Osteoblast (primary cell): Measurements from ENCODE around the gene CD48. TPM values are rescaled to one million over a fixed set of nuclear protein-coding genes. Genes with fewer than 3 reads are reported as not detected.

Source experiments
- DNase-seq: peaks from one replicate; pipeline ENCODE4 v3.0.0; 2011; ENCODE audit warnings: low spot score, mixed read lengths; ENCODE audit not compliant: insufficient read length; ENCODE audit errors: missing footprints
- H2AFZ ChIP-seq: 2 replicates; pipeline ENCODE4 v1.6.0; 2011; ENCODE audit warnings: mild to moderate bottlenecking, low read length
- H3K27ac ChIP-seq: 2 replicates; pipeline ENCODE4 v1.5.1; 2011; ENCODE audit warnings: mild to moderate bottlenecking, low read depth, low read length, moderate library complexity
- H3K27me3 ChIP-seq: 2 replicates; pipeline ENCODE4 v1.6.0; 2012; ENCODE audit warnings: mild to moderate bottlenecking, control low read depth, inconsistent platforms, low read length, moderate library complexity; ENCODE audit not compliant: insufficient read depth
- H3K36me3 ChIP-seq: 2 replicates; pipeline ENCODE4 v1.5.1; 2011; ENCODE audit warnings: mild to moderate bottlenecking, low read length, control low read depth, moderate library complexity; ENCODE audit not compliant: insufficient read depth
- H3K4me1 ChIP-seq: 2 replicates; pipeline ENCODE4 v1.5.1; 2011; ENCODE audit warnings: mild to moderate bottlenecking, low read length, control low read depth, moderate library complexity; ENCODE audit not compliant: insufficient read depth
- H3K4me2 ChIP-seq: 2 replicates; pipeline ENCODE4 v1.6.0; 2011; ENCODE audit warnings: mild to moderate bottlenecking, low read length; ENCODE audit not compliant: insufficient read depth
- H3K4me3 ChIP-seq: fragments of 200-600 bp; sonication (generic); 3 replicates; pipeline ENCODE4 v1.5.1; 2012; ENCODE audit warnings: mild to moderate bottlenecking, low read length, inconsistent platforms; ENCODE audit not compliant: insufficient read depth
- H3K79me2 ChIP-seq: 2 replicates; pipeline ENCODE4 v1.6.0; 2012; ENCODE audit warnings: mild to moderate bottlenecking, low read length, control low read depth, inconsistent platforms; ENCODE audit not compliant: insufficient read depth
- H3K9me3 ChIP-seq: 2 replicates; pipeline ENCODE4 v1.5.1; 2011; ENCODE audit warnings: low read depth, low read length, control low read depth
- H4K20me1 ChIP-seq: 2 replicates; pipeline ENCODE4 v1.6.0; 2012; ENCODE audit warnings: mild to moderate bottlenecking, low read length, control low read depth; ENCODE audit not compliant: insufficient read depth
- CTCF ChIP-seq: IDR thresholded peaks from 2 replicates; pipeline ENCODE4 v1.5.1; 2011; ENCODE audit warnings: mild to moderate bottlenecking, low read depth, low read length, moderate library complexity; ENCODE audit errors: extremely low read depth
- total RNA-seq: library from RNA; depleted of rRNA; stranded (reverse); fragments of >200 nt; gene quantifications from 2 replicates; pipeline ENCODE4 v1.2.3, GENCODE V29; 2012

Gene CD48
- total RNA-seq, 1 donor: under 0.01 TPM

GRCh38 chr1:160710517-160711252, 937 bp downstream of the CD48 start:
- Histone ChIP-seq H3K79me2 (no peaks in the 10 kb centered on the region), H3K27ac (no peak overlapping the region), H3K27me3 (peaks cover 2% of the 10 kb centered on the region), H2AFZ (no peak overlapping the region), H4K20me1 (no peaks in the 10 kb centered on the region), H3K4me2 (no peak overlapping the region), H3K36me3 (no peaks in the 10 kb centered on the region), H3K4me3 (no peak overlapping the region), H3K9me3 (no peaks in the 10 kb centered on the region), H3K4me1 (no peaks in the 10 kb centered on the region)
- TF ChIP-seq CTCF: no peak
- DNase-seq: peak; percentile 10

GRCh38 chr1:160709715-160710114, 1.9 kb downstream of the CD48 start:
- Histone ChIP-seq H4K20me1 (no peaks in the 10 kb centered on the region), H3K79me2 (no peaks in the 10 kb centered on the region), H2AFZ (no peak overlapping the region), H3K4me1 (no peaks in the 10 kb centered on the region), H3K9me3 (no peaks in the 10 kb centered on the region), H3K36me3 (no peaks in the 10 kb centered on the region), H3K4me2 (no peak overlapping the region), H3K27ac (no peak overlapping the region), H3K4me3 (no peak overlapping the region), H3K27me3 (peaks cover 2% of the 10 kb centered on the region)
- no peak for DNase-seq
- TF ChIP-seq CTCF: no peak

- no peak overlapping the region for H3K27ac ChIP-seq
- H3K4me2 ChIP-seq: no peak overlapping the region
- no peak for DNase-seq
- H4K20me1 ChIP-seq: no peaks in the 10 kb centered on the region
- no peak overlapping the region for H2AFZ ChIP-seq
- no peak for TF ChIP-seq CTCF
- H3K9me3 ChIP-seq: no peaks in the 10 kb centered on the region
- no peak overlapping the region for H3K4me3 ChIP-seq
- H3K27me3 ChIP-seq: peaks cover 2% of the 10 kb centered on the region
- H3K79me2 ChIP-seq: no peaks in the 10 kb centered on the region
- no peaks in the 10 kb centered on the region for H3K4me1 ChIP-seq
- H3K36me3 ChIP-seq: no peaks in the 10 kb centered on the region
These were observed 2.8 kb downstream of the CD48 start for GRCh38 chr1:160708801-160709200.

- H3K4me2 ChIP-seq: no peak overlapping the region
- no peak overlapping the region for H2AFZ ChIP-seq
These were observed 3.5 kb downstream of the CD48 start for GRCh38 chr1:160708118-160708517.

More at GRCh38 chr1:160708118-160708517, 3.5 kb downstream of the CD48 start:
- H3K27ac ChIP-seq: no peak overlapping the region
- H4K20me1 ChIP-seq: no peaks in the 10 kb centered on the region
- H3K36me3 ChIP-seq: no peaks in the 10 kb centered on the region
- H3K9me3 ChIP-seq: no peaks in the 10 kb centered on the region
- TF ChIP-seq CTCF: no peak
- no peaks in the 10 kb centered on the region for H3K4me1 ChIP-seq
- no peak for DNase-seq
- peaks cover 2% of the 10 kb centered on the region for H3K27me3 ChIP-seq
- H3K4me3 ChIP-seq: no peak overlapping the region
- H3K79me2 ChIP-seq: no peaks in the 10 kb centered on the region
